T-helper 9 cell (primary cell): ENCODE results near the gene PPM1H.

Source experiments
- DNase-seq: peaks from one replicate; pipeline ENCODE4 v3.0.0-alpha.2; 2020

The PPM1H gene

DNA sequence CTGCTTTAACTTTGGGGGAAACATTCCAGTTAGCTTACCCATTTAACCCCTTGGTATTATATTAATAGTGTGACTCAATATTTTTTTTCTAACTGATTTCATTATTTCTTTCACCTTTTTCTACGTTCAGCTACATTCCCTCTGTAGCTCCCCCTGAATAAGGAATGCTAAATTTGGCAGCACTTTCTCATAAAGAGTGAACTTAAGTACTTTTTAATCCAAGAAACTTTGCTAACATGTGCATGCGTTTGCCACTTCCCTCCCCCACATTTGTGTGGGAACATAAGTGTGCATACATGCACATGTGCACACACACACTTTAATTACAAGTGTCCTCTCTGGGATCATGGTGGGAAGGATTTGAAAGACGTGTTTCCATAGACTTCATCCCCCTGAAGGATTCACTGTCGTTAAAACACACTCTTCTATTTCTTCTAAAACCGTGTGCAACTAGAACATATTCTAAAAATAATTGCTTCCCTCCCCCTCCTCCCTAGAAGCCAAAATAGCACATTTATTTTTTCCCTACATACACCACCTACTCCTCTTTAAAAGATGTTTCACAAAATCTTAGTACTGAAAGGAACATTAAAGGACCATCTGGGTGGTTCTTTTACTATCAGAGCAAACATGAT is 142.6 kb downstream of the PPM1H start:
- no peak for DNase-seq

DNA sequence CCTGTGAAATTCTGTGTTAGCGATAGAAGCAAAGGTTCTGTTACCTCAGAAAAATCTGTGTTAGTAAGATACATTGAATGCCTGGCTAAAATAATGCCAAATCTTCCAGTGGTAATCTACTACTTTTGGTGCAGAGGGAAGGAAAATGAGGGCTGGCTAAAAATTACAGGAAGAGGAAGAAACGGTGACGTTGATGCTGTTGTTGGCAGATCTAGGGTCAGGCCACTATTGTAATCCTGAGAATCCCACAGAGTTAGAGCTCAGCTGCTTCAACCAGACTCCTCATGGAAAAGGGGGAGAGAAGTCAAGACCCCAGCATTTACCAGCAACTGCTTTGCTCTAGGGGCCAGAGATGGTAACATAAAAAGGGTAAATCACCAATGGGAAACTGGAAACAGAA is 145.1 kb downstream of the PPM1H start:
- DNase-seq, result no peak

DNA sequence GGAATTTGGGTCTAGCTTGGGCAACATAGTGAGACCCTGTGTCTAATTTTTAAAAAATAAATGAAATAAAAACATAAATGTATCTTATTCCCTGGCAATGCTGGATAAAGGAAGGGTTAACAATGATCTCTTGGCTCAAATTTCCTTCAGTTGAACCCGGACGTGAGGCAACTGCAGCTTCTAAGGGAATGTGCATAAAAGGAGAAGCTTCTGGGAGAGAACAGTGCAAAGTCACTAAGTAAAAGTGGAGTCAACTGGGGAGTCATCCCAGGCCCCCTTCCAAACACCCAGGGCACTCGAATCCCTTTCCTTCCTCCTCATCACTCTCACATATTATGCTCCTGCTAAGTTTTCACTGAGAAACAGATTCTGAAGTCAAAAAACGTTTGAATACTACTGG is 147.3 kb downstream of the PPM1H start:
- DNase-seq, result no peak

DNA sequence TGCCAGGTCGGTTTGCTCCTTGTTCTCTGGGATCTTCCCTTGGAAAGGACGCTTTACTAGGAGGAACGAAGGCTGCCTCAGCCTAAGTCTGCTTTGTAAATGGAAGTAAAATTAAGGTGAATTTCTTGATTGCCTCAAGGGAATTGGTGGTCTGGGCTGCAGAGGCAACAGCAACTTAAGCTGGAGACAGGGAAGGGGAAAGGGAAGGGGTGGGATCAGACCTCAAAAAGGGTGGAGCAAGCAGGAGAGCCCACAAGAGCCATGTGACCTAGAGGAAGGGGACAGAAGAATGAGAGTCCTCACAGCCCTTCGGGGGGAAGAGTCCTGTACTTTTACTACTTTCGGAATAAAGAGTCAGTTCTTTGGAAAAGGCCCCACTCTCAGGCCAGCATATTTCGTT is 147.9 kb downstream of the PPM1H start:
- DNase-seq, result no peak

DNA sequence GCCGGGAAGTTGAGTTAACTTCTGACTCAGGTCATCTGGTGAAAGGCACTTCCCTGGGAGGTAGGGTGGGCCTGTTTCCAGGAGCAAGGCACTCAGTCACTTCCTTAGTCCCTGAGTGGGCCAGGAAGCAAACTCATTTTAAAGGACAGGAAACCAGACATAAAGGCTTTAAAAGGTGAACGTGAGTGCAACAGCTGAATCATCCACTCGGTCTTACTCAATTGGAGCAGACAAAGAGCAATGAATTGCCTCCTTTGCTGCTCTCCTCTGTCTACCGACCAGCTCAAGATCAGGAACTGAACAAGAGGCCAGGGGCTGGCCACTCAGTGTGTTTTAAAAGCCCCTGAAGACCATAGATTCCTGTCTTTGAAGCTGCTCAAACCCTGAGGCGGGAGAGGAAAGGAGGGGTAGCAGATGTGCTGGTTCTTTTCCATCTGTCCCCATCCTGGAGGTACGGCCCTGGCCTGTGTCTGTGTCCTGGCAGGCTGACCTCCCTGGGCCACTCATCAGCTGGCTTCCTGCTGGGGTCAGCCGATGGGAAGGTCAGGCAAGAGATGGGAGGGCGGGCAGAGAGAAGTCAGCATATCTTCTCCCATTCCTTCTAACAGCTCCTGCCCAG is 148.9 kb downstream of the PPM1H start:
- DNase-seq, result no peak

DNA sequence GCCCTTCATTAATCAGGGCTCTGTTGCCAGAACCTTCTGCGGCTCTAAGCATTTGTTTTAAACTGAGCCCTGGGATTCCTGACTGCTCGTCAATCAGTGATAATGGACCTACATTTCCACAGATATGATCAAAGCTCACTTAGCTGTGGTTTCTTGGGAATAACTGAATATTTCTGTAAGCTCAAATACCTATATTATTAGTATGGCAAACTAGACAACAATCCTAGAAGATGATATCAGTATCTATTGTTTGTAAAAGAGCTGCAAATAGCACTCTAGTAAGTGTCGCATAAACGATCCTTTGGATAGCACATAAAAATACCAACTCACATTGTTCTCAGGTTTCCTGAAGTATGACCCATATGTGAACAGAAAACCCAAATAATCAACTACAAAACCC is 150.4 kb downstream of the PPM1H start:
- no peak for DNase-seq

DNA sequence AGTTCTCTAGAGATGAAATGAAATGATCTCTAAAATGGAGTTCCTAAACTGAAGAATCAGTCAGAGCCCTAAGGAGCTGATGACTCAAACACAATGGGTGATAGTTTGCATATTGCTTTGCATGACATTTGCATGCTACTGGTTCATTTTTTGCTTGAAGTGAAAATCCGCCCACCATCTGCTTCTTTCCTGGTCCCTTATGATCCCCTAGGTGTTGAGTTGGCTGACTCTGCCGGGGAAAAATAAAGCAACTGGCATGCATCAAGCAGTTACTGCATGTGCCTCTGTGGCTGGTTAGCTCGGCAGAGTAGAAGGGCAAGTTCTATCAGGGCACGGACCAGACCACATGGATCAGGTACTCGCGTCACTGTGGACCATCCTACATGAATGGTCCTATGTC is 151.1 kb downstream of the PPM1H start:
- no peak for DNase-seq

DNA sequence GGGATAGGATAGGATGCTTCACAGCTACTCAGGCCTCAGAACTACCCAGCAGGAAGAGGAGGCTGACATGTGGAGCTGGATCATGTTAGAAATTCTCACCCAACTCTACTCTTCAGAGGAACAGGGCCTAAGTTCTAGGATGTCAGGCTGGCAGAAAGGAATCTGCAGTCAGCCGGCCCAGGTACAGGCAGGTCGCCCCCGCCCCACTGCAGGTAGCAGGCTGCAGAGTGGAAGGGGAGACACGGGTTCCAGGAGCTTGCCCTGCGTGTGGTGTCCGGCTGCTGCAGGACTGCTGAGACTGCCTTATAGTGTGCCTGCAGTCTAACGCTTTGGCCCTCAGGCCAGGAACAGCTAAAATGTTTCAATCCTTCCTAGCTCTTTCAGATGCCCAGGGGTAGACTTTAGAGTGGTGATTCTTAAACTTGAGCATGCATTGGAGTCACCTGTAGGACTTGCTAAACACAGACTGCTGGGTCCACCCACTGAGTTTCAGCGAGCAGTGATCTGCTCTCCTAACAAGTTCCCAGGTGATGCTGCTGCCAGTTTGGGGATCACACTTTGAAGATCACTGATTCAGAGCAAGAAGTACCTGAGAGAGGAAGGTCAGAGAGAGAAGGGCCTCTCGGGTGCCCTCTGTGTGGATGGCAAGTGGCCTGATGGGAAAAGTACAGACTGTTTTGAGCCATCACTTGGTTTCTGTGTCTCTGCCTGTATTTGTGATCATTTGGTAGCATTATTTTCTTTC is 153.6 kb downstream of the PPM1H start:
- DNase-seq, result no peak

DNA sequence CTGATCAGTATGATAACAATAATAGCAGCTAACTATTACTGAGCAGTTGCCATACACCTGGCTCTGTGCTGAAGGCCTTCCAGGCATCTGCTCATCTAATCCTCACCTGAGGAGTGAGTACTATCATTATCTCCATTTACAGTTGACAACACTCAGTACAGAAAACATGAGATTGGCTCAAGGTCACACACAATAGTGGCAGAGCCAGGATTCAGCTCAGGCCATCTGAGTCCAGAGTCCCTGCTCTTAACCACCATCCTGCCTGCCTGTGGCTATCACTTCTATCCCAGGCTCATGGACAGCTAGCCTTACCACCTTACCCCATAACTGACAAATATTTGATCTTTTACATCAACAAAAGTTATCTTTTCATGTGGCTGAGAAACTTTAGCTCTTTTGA is 155.5 kb downstream of the PPM1H start:
- DNase-seq, result no peak

DNA sequence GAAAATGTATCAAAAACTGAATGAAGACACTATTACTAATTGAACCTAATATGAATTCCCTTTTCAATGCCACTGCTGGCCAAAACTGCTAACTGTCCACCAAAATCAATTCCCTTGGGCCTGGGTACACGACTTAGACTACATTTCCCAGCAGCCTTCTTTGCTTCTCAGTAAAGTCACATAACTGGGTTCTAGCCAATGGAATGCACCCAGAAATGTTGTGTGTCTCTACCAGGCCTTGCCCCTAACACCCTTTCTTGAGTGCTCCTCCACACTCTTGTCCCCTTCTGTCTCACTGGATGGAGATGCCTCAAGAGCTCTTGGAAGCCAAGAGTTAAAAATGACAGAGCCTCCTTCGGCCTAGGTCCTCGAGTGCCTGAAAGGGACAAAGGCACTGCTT is 156.8 kb downstream of the PPM1H start:
- no peak for DNase-seq

DNA sequence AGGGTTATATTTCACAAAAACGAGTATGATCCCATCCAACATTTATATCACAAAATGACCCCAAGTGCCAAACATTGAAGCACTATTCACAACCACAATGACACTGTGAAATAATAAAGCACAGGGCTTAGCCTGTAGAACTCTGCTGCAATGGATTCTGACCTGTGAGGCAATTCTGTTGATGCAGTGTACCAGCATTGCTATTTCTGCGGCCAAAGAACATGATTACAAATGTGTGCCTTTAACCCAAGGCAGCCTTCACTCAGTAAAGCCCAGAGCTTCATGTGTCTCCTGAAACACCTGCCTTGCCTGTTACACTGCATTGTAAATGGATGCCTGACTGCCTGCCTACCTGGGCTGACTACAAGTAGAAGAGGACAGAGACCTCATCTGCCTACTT is 158.0 kb downstream of the PPM1H start:
- no peak for DNase-seq

DNA sequence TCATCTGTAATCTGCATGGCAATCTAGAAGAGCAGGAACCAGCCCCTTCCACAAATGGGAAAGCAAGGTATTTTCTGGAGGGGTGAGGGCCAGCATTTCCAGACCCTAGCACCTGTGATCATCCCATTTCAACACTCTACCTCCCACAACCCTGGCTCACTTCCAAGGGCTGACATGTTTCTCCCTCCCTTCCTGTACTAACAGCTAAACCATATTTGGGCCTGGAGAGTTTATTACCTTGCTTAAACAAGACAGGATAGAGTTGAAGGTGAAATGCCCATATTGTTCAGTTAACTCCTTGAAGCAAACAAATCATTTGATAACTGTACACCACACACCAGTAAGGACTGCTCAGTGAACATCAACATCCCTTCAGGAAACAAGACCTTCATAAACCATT is 158.4 kb downstream of the PPM1H start:
- no peak for DNase-seq

DNA sequence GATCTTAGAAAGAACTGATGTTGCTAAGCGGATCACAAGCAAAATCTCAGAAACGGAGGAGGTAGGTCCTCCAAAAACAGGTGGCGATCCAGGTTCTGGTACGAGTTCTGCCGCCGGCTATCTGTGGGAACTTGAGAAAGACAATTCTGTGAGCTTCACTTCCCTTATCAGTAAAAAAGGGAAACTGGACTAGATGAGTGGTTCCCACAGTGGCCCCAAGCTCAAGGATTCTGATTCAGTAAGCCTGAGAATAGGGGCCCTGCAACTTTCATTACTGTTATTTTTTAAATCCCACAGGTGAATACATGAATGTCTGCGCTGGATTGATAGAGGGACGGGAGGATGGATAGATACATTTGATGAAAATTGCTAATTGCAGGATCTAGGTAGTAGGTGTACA is 160.2 kb downstream of the PPM1H start:
- no peak for DNase-seq

DNA sequence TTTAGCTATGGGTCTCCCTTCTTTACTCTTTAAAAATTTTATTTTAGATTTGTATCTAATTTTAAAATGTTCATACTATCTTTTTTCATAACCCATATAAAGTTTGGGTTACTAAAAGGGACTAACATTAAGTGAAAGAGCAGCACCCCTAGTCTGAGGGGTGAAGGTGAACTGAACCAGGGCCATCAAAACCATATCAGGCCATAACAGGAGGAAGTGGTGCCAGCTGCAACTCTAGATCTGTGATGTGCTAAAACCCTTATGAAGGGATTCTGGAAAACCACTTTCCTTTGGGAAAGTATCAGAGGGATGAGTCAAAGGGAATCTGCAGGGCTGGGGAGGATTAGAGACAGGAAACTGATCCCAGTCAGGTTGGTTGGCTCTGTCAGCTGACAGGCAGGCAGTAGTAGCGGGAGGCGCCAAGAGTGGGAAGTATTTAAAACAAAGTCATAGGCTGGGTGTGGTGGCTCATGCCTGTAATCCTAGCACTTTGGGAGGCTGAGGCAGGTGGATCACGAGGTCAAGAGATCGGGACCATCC is 162.5 kb downstream of the PPM1H start:
- DNase-seq, result no peak

DNA sequence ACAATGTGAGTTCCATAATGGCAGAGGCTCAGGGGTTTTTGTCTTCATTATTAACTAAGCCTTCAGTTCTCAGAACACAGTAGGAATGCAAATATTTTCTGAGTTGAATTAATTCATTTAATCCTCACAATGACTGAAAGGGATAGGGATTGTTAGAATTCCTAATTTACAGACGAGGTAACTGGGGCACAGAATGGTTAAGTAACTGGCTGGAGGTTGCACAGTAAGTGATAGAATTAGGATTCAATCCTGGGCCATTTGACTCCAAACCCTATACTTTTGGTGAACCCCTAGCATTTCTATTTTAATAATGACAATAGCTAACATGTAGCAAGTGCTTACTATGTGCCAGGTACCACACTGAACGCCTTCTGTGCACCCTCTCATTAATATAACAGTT is 163.1 kb downstream of the PPM1H start:
- DNase-seq, result no peak

DNA sequence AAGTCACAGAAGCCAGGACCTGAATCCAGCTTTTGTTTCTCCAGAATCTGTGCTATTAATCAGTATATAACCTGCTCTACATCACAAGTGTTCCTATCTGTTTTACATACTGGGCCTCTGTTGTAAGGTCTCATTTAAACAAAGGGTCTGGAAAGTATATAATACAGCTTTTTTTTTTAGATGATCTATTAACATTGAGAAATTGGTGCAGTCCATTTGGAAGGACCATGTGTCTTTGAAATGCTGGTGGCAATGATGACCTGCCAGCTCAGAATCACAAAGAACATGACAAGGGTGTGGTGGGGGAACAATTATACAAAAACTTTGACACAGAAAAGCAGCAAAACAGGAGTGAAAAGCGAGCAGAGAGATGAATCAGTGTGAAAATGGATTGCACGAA is 164.6 kb downstream of the PPM1H start:
- DNase-seq, result no peak

DNA sequence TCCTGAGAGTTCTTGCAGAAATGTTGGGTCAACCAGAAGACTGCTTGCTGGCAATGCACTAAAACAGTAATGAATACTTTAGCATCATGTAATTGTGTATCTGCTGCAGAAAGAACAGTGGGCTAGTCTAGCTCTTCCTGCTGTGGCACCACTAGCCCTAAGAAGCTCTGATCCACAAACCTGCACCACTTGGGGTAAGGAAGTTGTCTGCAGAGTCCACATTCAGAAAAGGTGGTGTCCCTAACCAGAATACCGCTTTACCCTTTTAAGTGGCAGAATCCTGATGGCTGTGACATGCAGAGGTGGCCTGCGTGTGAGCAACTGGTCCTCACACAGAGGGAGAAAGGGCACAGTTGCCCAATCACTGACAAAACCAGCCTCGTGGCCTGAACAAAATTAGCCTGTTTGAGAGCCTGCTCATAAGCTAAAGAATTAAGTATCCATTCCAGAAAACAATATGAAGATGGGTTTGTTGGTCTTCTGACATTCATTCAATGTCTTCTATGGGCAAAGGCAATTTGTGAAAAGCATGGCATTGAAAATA is 165.8 kb downstream of the PPM1H start:
- no peak for DNase-seq

DNA sequence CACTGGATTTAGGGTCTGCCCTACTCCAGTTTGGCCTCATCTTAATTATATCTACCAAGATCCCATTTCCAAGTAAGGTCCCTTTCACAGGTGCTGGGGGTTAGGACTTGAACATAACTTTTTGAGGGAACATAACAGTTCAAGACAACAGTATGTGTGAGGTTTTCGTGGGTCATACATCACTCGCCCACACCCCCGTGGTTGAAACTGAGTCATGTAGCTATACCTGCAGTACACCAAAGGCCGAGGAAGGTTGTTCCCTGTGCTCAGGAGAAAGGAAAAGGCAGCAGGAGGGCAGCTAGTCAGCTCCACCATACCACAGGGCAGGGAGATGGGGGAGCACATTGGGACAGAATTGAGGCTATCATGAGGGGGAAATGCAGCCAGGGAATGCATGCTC is 167.0 kb downstream of the PPM1H start:
- no peak for DNase-seq

DNA sequence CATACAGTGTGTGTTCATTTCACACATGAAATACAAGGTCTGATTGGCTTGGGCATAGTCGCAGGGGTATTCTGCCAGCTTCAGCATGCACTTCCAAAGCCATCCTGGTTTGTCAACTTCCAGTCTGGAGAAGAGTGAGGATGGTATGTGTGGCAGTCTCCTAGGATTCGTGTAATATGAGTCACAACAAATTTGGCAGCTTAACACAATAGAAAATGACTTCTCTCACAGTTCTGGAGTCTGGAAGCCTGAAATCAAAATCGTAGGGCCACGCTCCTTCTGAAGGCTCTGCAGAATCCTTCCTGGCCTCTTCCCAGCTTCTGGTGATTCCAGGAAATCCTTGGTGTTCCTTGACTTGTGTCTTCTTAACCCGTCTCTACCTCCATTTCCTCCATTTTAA is 167.5 kb downstream of the PPM1H start:
- no peak for DNase-seq

DNA sequence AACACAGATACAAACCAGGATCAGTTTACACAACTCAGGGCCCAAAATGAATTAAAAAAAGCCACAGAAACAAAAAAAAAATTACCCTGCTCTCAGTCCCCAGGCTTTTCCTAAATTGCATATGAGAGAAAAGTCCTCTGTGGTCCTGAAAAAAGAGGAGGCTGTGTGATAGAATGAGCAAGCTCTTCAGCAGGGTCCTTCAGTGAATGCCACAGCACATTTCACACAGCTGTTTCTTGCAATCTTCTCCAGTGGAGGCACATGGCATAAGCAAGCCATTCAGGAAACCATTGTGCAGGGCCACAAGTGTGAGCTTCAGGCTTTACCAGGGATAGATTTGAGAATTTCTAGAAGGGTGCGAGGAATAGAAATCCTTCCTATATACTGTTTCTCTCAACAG is 168.5 kb downstream of the PPM1H start:
- DNase-seq, result no peak

DNA sequence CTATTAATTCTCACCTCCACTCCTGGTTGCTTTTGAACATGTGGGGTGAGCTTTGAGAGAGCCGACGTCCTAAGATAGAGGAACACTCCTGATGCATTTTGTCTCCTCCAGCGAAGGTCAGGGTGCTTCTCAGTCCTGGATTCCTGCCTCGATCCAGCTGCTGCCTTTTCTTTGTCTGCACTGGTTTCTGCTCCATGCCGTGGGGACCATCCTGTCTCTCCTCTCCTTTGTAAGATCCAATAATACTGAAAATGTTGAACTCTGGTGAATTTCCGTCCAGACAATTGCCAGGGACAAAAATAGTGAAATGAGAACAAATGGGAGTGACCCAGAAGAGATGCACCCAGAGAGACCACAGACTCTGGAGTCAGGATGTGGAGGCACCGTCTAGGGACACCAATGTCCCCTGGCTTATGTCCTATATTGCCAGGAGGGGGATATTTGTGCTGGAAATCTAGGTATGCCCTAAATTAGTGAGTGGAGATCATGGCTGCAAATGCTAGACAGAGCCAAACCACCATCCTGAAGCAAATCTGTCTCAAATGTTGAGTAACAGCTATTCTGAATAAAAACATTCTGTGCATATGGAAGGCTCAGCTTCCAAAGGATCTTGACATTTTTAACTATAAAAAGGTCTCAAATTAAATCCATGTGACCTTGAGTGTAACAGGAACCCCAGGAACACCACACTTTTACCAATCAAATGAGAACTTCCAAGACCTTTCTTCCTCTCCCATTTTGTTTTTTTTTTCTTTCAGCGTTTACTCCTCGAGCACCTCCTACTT is 170.9 kb downstream of the PPM1H start:
- DNase-seq, result no peak

DNA sequence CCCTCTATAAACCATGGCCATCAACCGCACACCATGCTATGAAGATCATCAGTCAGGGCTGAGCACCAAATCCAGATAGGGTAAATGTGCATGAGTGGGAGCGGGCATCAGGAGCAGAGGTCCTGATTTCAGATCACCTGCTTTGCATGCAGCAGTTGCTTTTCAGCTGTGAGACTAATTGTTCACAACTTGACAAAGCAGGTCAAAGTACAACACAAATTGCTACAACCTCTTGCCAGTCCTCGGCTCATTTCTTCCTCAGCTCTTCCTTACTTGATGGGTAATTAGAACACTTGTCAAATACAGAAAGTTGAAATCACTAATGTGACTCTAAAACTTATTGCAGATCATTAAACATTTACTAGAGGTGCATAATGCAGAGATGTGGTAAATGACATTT is 171.6 kb downstream of the PPM1H start:
- no peak for DNase-seq

DNA sequence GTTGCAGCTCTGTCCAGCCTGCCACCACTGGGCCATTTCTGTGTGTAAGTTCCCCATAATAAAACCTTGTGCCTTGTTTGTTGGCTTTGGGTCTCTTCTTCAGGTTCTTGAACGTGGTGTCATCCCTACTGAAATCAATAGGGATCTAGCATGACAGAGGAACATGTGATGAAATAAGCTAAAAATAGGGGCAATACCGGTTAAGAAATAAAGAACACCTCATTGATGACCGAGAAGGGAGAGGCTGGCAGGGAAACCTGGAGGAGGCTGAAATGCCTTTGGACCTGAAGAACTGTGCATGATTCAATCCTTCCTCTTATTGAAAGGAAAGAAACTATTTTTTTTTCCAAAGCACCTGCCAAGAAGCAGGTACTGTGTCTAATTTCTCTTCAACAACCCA is 172.3 kb downstream of the PPM1H start:
- no peak for DNase-seq
